GM23338 (cell line): ENCODE measurements around the gene ACSF2. TPM values are rescaled to one million over a fixed set of nuclear protein-coding genes. Genes with fewer than 3 reads are reported as not detected.

Experiments used
- ATAC-seq: fragments of 200-7000 bp; cut with Tn5 transposase; 3 replicates; pipeline ENCODE4 v1.9.1; 2020
- DNase-seq: peaks from one replicate; pipeline ENCODE4 v3.0.0-alpha.2; 2015; ENCODE audit warnings: low spot score
- H2AFZ ChIP-seq: fragments of 200-600 bp; sonication (generic); 2 replicates; pipeline ENCODE4 v1.8.0; 2016; ENCODE audit warnings: antibody characterized with exemption, mild to moderate bottlenecking, moderate library complexity
- H3F3A ChIP-seq: fragments of 200-600 bp; sonication (generic); replicated peaks from 2 replicates; pipeline ENCODE4 v1.8.0; 2017; ENCODE audit warnings: antibody characterized with exemption, mixed run types, low read depth
- H3K27ac ChIP-seq: fragments of 200-600 bp; sonication (generic); 2 replicates; pipeline ENCODE4 v1.6.1; 2016; ENCODE audit warnings: low read depth
- H3K27me3 ChIP-seq: fragments of 200-600 bp; sonication (generic); 2 replicates; pipeline ENCODE4 v1.8.0; 2016; ENCODE audit warnings: mild to moderate bottlenecking, mixed run types, moderate library complexity; ENCODE audit not compliant: insufficient read depth
- H3K36me3 ChIP-seq: fragments of 200-600 bp; sonication (generic); 2 replicates; pipeline ENCODE4 v1.8.0; 2016; ENCODE audit warnings: mild to moderate bottlenecking; ENCODE audit not compliant: insufficient read depth
- H3K4me1 ChIP-seq: fragments of 200-600 bp; sonication (generic); 2 replicates; pipeline ENCODE4 v1.8.0; 2016; ENCODE audit warnings: mild to moderate bottlenecking, moderate library complexity; ENCODE audit not compliant: insufficient read depth
- H3K4me2 ChIP-seq: fragments of 200-600 bp; sonication (generic); 2 replicates; pipeline ENCODE4 v1.7.1; 2017; ENCODE audit warnings: mixed run types
- H3K4me3 ChIP-seq: fragments of 200-600 bp; sonication (generic); 2 replicates; pipeline ENCODE4 v1.6.1; 2016; ENCODE audit warnings: mixed run types
- H3K79me2 ChIP-seq: fragments of 200-600 bp; sonication (generic); replicated peaks from 2 replicates; pipeline ENCODE4 v1.8.0; 2017; ENCODE audit warnings: mild to moderate bottlenecking; ENCODE audit not compliant: insufficient read depth
- H3K9me2 ChIP-seq: fragments of 200-600 bp; sonication (generic); 2 replicates; pipeline ENCODE4 v1.8.0; 2017; ENCODE audit not compliant: insufficient read depth
- H4K20me1 ChIP-seq: fragments of 200-600 bp; sonication (generic); replicated peaks from 2 replicates; pipeline ENCODE4 v1.8.0; 2017; ENCODE audit warnings: mild to moderate bottlenecking; ENCODE audit not compliant: insufficient read depth
- H3K27ac Mint-ChIP-seq: 2 replicates; pipeline ENCODE4 v1.8.0; 2020; ENCODE audit warnings: inconsistent platforms, mild to moderate bottlenecking, moderate library complexity, mixed read lengths
- H3K27me3 Mint-ChIP-seq: 3 replicates; pipeline ENCODE4 v1.8.0; 2022; ENCODE audit warnings: low read depth, mild to moderate bottlenecking, moderate library complexity, mixed read lengths, inconsistent platforms; ENCODE audit not compliant: insufficient read depth, poor library complexity
- H3K36me3 Mint-ChIP-seq: 3 replicates; pipeline ENCODE4 v1.8.0; 2021; ENCODE audit warnings: low read depth, mild to moderate bottlenecking, inconsistent platforms, moderate library complexity, mixed read lengths
- H3K4me1 Mint-ChIP-seq: 3 replicates; pipeline ENCODE4 v1.8.0; 2020; ENCODE audit warnings: mild to moderate bottlenecking, inconsistent platforms, mixed read lengths
- H3K4me3 Mint-ChIP-seq: 3 replicates; pipeline ENCODE4 v1.8.0; 2021; ENCODE audit warnings: moderate library complexity, mild to moderate bottlenecking, inconsistent platforms, mixed read lengths
- H3K9me3 Mint-ChIP-seq: 3 replicates; pipeline ENCODE4 v1.8.0; 2020; ENCODE audit warnings: moderate library complexity, mild to moderate bottlenecking, inconsistent platforms, mixed read lengths
- CREB1 ChIP-seq: fragments of 250-450 bp; sonication (Bioruptor Pico); IDR thresholded peaks from 2 replicates; pipeline ENCODE4 v1.5.0; 2020; ENCODE audit warnings: low read depth, mild to moderate bottlenecking, moderate library complexity
- EZH2 ChIP-seq: fragments of 200-600 bp; sonication (generic); IDR thresholded peaks from one replicate; pipeline ENCODE4 v1.8.0; 2017; ENCODE audit warnings: antibody characterized with exemption, mild to moderate bottlenecking, low read depth; ENCODE audit not compliant: unreplicated experiment
- EZH2phosphoT487 ChIP-seq: fragments of 200-600 bp; sonication (generic); IDR thresholded peaks from one replicate; pipeline ENCODE4 v1.8.1; 2018; ENCODE audit warnings: antibody characterized with exemption; ENCODE audit not compliant: unreplicated experiment
- JUNB ChIP-seq: IDR thresholded peaks from one replicate; pipeline ENCODE4 v1.6.1; 2016; ENCODE audit warnings: antibody characterized with exemption; ENCODE audit not compliant: unreplicated experiment
- NANOG ChIP-seq: IDR thresholded peaks from 2 replicates; pipeline ENCODE4 v1.6.1; 2016; ENCODE audit warnings: antibody characterized with exemption, borderline replicate concordance
- POLR2AphosphoS5 ChIP-seq: IDR thresholded peaks from 2 replicates; pipeline ENCODE4 v1.6.1; 2016; ENCODE audit warnings: antibody characterized with exemption, low read depth
- STAT1 ChIP-seq: IDR thresholded peaks from one replicate; pipeline ENCODE4 v1.6.1; 2016; ENCODE audit warnings: antibody characterized with exemption; ENCODE audit not compliant: unreplicated experiment
- ZNF114 ChIP-seq: fragments of 250-450 bp; sonication (Bioruptor Pico); IDR thresholded peaks from 2 replicates; pipeline ENCODE4 v1.5.0; 2020; ENCODE audit warnings: mild to moderate bottlenecking, moderate library complexity
- ZNF331 ChIP-seq: fragments of 250-450 bp; sonication (Bioruptor Pico); IDR thresholded peaks from 2 replicates; pipeline ENCODE4 v1.5.0; 2020; ENCODE audit warnings: low read depth, mild to moderate bottlenecking, moderate library complexity
- polyA plus RNA-seq: library from polyadenylated mRNA; unstranded; fragments of >200 nt; fragmentation: Nextera tagmentation; extraction: Ambion mirVana; gene quantifications from 2 replicates; pipeline ENCODE4 v1.2.1, GENCODE V29; 2016
- total RNA-seq: library from RNA; depleted of rRNA; stranded (reverse); fragments of >200 nt; shearing (Covaris generic); gene quantifications from 2 replicates; pipeline ENCODE4 v1.2.3, GENCODE V29; 2014
- TF ChIP-seq, protein P1 (sequence below), 2 experiments: fragments of 200-600 bp in 1 of 2; sonication (generic) in 1 of 2; conservative IDR thresholded peaks; 2 replicates each; pipeline versions ENCODE4 v1.5.1 to v1.6.1; 2016 to 2017; ENCODE audit warnings: antibody characterized with exemption in 2 of 2, low read depth in 2 of 2, mild to moderate bottlenecking in 2 of 2, moderate library complexity in 1 of 2
- TF ChIP-seq, protein P2 (sequence below): IDR thresholded peaks from 2 replicates; pipeline ENCODE4 v1.6.1; 2016; ENCODE audit warnings: antibody characterized with exemption
- TF ChIP-seq, protein P3 (sequence below): IDR thresholded peaks from one replicate; pipeline ENCODE4 v1.6.1; 2018; ENCODE audit warnings: antibody characterized with exemption; ENCODE audit not compliant: unreplicated experiment
- TF ChIP-seq, protein P4 (sequence below): fragments of 250-450 bp; sonication (Bioruptor Pico); IDR thresholded peaks from 2 replicates; pipeline ENCODE4 v1.5.0; 2020; ENCODE audit warnings: mild to moderate bottlenecking, moderate library complexity

The ACSF2 gene
- total and polyA plus RNA-seq, 2 experiments from 2014 or later = 6.9 to 12.4 TPM

DNA sequence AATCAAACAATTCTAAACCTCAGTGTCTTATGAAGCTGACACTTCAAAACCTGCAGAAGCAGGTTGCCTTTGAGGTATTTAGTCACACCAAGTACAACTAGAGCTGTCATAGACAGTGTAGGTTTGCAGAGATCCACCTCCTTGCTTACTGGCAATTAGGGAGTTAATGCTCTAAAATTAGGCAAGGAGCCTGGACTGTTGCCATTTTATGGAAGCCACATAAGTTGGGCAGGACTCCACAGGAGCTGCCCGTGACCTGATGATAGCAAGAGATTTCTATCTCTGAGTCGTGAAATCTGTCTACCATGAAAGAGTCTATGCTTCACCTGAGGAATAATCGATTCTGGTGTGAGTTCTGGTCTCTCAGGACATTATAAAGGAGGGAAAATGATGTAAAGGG lies 44.1 kb upstream of the ACSF2 start:
- Histone ChIP-seq H3K36me3 (peaks cover 35% of the 10 kb centered on the region), H3F3A (0 out of 2 replicates have a peak, but pooled peaks cover 3% of the 10 kb centered on the region), H2AFZ (no peak overlapping the region), H3K27me3 (no peaks in the 10 kb centered on the region), H3K4me2 (no peak overlapping the region), H3K9me2 (no peaks in the 10 kb centered on the region), H3K4me1 (no peaks in the 10 kb centered on the region), H4K20me1 (peaks cover 4% of the 10 kb centered on the region; the same call in 1 of the 2 replicates), H3K79me2 (no peaks in the 10 kb centered on the region), H3K27ac (no peak overlapping the region), H3K4me3 (no peak overlapping the region)
- H3K4me3 Mint-ChIP-seq = no peak overlapping the region
- TF ChIP-seq JUNB (no peak), POLR2AphosphoS5 (no peak), CREB1 (CRISPR knock-in tag) (no peak), EZH2 (no peak), ZNF331 (CRISPR knock-in tag) (no peak), NANOG (no peak), STAT1 (no peak), EZH2phosphoT487 (no peak), ZNF114 (CRISPR knock-in tag) (no peak)
- TF ChIP-seq, protein P1, sequence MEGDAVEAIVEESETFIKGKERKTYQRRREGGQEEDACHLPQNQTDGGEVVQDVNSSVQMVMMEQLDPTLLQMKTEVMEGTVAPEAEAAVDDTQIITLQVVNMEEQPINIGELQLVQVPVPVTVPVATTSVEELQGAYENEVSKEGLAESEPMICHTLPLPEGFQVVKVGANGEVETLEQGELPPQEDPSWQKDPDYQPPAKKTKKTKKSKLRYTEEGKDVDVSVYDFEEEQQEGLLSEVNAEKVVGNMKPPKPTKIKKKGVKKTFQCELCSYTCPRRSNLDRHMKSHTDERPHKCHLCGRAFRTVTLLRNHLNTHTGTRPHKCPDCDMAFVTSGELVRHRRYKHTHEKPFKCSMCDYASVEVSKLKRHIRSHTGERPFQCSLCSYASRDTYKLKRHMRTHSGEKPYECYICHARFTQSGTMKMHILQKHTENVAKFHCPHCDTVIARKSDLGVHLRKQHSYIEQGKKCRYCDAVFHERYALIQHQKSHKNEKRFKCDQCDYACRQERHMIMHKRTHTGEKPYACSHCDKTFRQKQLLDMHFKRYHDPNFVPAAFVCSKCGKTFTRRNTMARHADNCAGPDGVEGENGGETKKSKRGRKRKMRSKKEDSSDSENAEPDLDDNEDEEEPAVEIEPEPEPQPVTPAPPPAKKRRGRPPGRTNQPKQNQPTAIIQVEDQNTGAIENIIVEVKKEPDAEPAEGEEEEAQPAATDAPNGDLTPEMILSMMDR (conservative IDR thresholded peaks at IDR 0.05; ENCODE audit: low read depth in 2 of 2) = no peak
- TF ChIP-seq, protein P2, sequence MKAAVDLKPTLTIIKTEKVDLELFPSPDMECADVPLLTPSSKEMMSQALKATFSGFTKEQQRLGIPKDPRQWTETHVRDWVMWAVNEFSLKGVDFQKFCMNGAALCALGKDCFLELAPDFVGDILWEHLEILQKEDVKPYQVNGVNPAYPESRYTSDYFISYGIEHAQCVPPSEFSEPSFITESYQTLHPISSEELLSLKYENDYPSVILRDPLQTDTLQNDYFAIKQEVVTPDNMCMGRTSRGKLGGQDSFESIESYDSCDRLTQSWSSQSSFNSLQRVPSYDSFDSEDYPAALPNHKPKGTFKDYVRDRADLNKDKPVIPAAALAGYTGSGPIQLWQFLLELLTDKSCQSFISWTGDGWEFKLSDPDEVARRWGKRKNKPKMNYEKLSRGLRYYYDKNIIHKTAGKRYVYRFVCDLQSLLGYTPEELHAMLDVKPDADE = no peak
- TF ChIP-seq, protein P3, sequence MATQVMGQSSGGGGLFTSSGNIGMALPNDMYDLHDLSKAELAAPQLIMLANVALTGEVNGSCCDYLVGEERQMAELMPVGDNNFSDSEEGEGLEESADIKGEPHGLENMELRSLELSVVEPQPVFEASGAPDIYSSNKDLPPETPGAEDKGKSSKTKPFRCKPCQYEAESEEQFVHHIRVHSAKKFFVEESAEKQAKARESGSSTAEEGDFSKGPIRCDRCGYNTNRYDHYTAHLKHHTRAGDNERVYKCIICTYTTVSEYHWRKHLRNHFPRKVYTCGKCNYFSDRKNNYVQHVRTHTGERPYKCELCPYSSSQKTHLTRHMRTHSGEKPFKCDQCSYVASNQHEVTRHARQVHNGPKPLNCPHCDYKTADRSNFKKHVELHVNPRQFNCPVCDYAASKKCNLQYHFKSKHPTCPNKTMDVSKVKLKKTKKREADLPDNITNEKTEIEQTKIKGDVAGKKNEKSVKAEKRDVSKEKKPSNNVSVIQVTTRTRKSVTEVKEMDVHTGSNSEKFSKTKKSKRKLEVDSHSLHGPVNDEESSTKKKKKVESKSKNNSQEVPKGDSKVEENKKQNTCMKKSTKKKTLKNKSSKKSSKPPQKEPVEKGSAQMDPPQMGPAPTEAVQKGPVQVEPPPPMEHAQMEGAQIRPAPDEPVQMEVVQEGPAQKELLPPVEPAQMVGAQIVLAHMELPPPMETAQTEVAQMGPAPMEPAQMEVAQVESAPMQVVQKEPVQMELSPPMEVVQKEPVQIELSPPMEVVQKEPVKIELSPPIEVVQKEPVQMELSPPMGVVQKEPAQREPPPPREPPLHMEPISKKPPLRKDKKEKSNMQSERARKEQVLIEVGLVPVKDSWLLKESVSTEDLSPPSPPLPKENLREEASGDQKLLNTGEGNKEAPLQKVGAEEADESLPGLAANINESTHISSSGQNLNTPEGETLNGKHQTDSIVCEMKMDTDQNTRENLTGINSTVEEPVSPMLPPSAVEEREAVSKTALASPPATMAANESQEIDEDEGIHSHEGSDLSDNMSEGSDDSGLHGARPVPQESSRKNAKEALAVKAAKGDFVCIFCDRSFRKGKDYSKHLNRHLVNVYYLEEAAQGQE = no peak
- TF ChIP-seq, protein P4, sequence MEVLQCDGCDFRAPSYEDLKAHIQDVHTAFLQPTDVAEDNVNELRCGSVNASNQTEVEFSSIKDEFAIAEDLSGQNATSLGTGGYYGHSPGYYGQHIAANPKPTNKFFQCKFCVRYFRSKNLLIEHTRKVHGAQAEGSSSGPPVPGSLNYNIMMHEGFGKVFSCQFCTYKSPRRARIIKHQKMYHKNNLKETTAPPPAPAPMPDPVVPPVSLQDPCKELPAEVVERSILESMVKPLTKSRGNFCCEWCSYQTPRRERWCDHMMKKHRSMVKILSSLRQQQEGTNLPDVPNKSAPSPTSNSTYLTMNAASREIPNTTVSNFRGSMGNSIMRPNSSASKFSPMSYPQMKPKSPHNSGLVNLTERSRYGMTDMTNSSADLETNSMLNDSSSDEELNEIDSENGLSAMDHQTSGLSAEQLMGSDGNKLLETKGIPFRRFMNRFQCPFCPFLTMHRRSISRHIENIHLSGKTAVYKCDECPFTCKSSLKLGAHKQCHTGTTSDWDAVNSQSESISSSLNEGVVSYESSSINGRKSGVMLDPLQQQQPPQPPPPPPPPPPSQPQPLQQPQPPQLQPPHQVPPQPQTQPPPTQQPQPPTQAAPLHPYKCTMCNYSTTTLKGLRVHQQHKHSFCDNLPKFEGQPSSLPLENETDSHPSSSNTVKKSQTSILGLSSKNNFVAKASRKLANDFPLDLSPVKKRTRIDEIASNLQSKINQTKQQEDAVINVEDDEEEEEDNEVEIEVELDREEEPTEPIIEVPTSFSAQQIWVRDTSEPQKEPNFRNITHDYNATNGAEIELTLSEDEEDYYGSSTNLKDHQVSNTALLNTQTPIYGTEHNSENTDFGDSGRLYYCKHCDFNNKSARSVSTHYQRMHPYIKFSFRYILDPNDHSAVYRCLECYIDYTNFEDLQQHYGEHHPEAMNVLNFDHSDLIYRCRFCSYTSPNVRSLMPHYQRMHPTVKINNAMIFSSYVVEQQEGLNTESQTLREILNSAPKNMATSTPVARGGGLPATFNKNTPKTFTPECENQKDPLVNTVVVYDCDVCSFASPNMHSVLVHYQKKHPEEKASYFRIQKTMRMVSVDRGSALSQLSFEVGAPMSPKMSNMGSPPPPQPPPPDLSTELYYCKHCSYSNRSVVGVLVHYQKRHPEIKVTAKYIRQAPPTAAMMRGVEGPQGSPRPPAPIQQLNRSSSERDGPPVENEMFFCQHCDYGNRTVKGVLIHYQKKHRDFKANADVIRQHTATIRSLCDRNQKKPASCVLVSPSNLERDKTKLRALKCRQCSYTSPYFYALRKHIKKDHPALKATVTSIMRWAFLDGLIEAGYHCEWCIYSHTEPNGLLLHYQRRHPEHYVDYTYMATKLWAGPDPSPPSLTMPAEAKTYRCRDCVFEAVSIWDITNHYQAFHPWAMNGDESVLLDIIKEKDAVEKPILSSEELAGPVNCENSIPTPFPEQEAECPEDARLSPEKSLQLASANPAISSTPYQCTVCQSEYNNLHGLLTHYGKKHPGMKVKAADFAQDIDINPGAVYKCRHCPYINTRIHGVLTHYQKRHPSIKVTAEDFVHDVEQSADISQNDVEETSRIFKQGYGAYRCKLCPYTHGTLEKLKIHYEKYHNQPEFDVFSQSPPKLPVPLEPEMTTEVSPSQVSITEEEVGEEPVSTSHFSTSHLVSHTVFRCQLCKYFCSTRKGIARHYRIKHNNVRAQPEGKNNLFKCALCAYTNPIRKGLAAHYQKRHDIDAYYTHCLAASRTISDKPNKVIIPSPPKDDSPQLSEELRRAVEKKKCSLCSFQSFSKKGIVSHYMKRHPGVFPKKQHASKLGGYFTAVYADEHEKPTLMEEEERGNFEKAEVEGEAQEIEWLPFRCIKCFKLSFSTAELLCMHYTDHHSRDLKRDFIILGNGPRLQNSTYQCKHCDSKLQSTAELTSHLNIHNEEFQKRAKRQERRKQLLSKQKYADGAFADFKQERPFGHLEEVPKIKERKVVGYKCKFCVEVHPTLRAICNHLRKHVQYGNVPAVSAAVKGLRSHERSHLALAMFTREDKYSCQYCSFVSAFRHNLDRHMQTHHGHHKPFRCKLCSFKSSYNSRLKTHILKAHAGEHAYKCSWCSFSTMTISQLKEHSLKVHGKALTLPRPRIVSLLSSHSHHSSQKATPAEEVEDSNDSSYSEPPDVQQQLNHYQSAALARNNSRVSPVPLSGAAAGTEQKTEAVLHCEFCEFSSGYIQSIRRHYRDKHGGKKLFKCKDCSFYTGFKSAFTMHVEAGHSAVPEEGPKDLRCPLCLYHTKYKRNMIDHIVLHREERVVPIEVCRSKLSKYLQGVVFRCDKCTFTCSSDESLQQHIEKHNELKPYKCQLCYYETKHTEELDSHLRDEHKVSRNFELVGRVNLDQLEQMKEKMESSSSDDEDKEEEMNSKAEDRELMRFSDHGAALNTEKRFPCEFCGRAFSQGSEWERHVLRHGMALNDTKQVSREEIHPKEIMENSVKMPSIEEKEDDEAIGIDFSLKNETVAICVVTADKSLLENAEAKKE (CRISPR knock-in tag) = no peak
- peaks cover 8% of the 10 kb centered on the region for H3K27me3 Mint-ChIP-seq
- H3K4me1 Mint-ChIP-seq = no peaks in the 10 kb centered on the region
- H3K36me3 Mint-ChIP-seq = peaks cover 77% of the 10 kb centered on the region
- no peaks in the 10 kb centered on the region for H3K9me3 Mint-ChIP-seq
- H3K27ac Mint-ChIP-seq = no peak overlapping the region
- DNase-seq (no peak), ATAC-seq (no peak)
